Duodenal mucosa (tissue), 2 donors: ENCODE results near the gene SNRNP70.
"Not testable (repeated sequence)": the region's sequence is repeated elsewhere in the genome, so short reads cannot be mapped to it uniquely, and the experiment has no call there.

Source experiments
- H3K27ac ChIP-seq: one replicate; pipeline ENCODE4 v1.7.0; 2013; ENCODE audit warnings: low read depth, low read length
- H3K27me3 ChIP-seq, 2 donors: one replicate each; pipeline ENCODE4 v1.7.0; 2013; ENCODE audit warnings: low read length in 2 of 2, control low read depth in 1 of 2; ENCODE audit not compliant: insufficient read depth in 2 of 2, control insufficient read depth in 1 of 2
- H3K36me3 ChIP-seq, 2 donors: one replicate each; pipeline ENCODE4 v1.7.0; 2013; ENCODE audit warnings: low read length in 2 of 2, control low read depth in 1 of 2; ENCODE audit not compliant: insufficient read depth in 2 of 2, control insufficient read depth in 1 of 2
- H3K4me1 ChIP-seq, 2 donors: one replicate each; pipeline ENCODE4 v1.7.0; 2013; ENCODE audit warnings: low read length in 2 of 2, control low read depth in 1 of 2; ENCODE audit not compliant: insufficient read depth in 2 of 2, control insufficient read depth in 1 of 2
- H3K4me3 ChIP-seq, 2 donors: one replicate each; pipeline ENCODE4 v1.7.0; 2013; ENCODE audit warnings: low read length in 2 of 2, low read depth in 1 of 2
- H3K9ac ChIP-seq, 2 donors: one replicate each; pipeline ENCODE4 v1.7.0; 2013; ENCODE audit warnings: low read length in 2 of 2, low read depth in 1 of 2
- H3K9me3 ChIP-seq, 2 donors: one replicate each; pipeline ENCODE4 v1.7.0; 2013; ENCODE audit warnings: low read length in 2 of 2, control low read depth in 1 of 2; ENCODE audit not compliant: control insufficient read depth in 1 of 2

The SNRNP70 gene

GRCh38 chr19:49120868-49121267, 35.6 kb downstream of the SNRNP70 start:
- Histone ChIP-seq H3K9ac (no peak overlapping the region), H3K27me3 (peaks cover 0 to 6% of the 10 kb centered on the region in 2 donors), H3K4me3 (no peak overlapping the region), H3K4me1 (peaks cover 26 to 29% of the 10 kb centered on the region in 2 donors), H3K27ac (no peak overlapping the region), H3K9me3 (no peaks in the 10 kb centered on the region), H3K36me3 (no peaks in the 10 kb centered on the region)

- H3K9me3 ChIP-seq, H3K27ac ChIP-seq, H3K9ac ChIP-seq, H3K4me3 ChIP-seq, H3K36me3 ChIP-seq, H3K27me3 ChIP-seq: not testable (repeated sequence)
- peaks cover 21 to 26% of the 10 kb centered on the region in 2 donors for H3K4me1 ChIP-seq
Observed at GRCh38 chr19:49121841-49122240, 36.6 kb downstream of the SNRNP70 start.

GRCh38 chr19:49123285-49123684, 38.0 kb downstream of the SNRNP70 start:
- H3K27ac ChIP-seq, H3K27me3 ChIP-seq, H3K4me3 ChIP-seq, H3K36me3 ChIP-seq, H3K9ac ChIP-seq, H3K9me3 ChIP-seq: not testable (repeated sequence)
- H3K4me1 ChIP-seq, result peaks cover 13% of the 10 kb centered on the region in 2 donors

GRCh38 chr19:49125025-49125731, 39.9 kb downstream of the SNRNP70 start:
- Histone ChIP-seq H3K36me3 (no peaks in the 10 kb centered on the region), H3K27me3 (peaks cover 0 to 6% of the 10 kb centered on the region in 2 donors), H3K4me1 (peaks cover 13 to 18% of the 10 kb centered on the region in 2 donors), H3K9ac (peak overlapping the region in 1 of 2 donors; percentile 51), H3K4me3 (peak overlapping the region in 1 of 2 donors; percentile 45), H3K27ac (peak overlapping the region; percentile 58), H3K9me3 (no peaks in the 10 kb centered on the region)

- no peak overlapping the region for H3K9ac ChIP-seq
- H3K36me3 ChIP-seq, result no peaks in the 10 kb centered on the region
- no peak overlapping the region for H3K4me3 ChIP-seq
- H3K4me1 ChIP-seq, result peaks cover 8 to 15% of the 10 kb centered on the region in 2 donors
- no peaks in the 10 kb centered on the region for H3K9me3 ChIP-seq
- no peaks in the 10 kb centered on the region for H3K27me3 ChIP-seq
- no peak overlapping the region for H3K27ac ChIP-seq
Observed at GRCh38 chr19:49126575-49126974, 41.3 kb downstream of the SNRNP70 start.

GRCh38 chr19:49127225-49127624, 42.0 kb downstream of the SNRNP70 start:
- not testable (repeated sequence) for H3K27ac ChIP-seq, H3K9me3 ChIP-seq, H3K27me3 ChIP-seq, H3K36me3 ChIP-seq, H3K9ac ChIP-seq
- Histone ChIP-seq H3K4me1 (peaks cover 8 to 15% of the 10 kb centered on the region in 2 donors), H3K4me3 (peak overlapping the region; percentile 57 to 70)

GRCh38 chr19:49127674-49128544, 42.7 kb downstream of the SNRNP70 start:
- Histone ChIP-seq H3K27ac (peak overlapping the region; percentile 56), H3K36me3 (no peaks in the 10 kb centered on the region), H3K4me1 (peaks cover 8 to 15% of the 10 kb centered on the region in 2 donors), H3K9me3 (no peaks in the 10 kb centered on the region), H3K4me3 (peak overlapping the region; percentile 70 to 71), H3K9ac (peak overlapping the region; percentile 10 to 47), H3K27me3 (no peaks in the 10 kb centered on the region)

GRCh38 chr19:49128545-49129237, 43.4 kb downstream of the SNRNP70 start:
- no peak overlapping the region for H3K9ac ChIP-seq
- H3K27me3 ChIP-seq, result no peaks in the 10 kb centered on the region
- no peaks in the 10 kb centered on the region for H3K9me3 ChIP-seq
- no peaks in the 10 kb centered on the region for H3K36me3 ChIP-seq
- peak overlapping the region; percentile 70 to 71 for H3K4me3 ChIP-seq
- no peak overlapping the region for H3K27ac ChIP-seq
- H3K4me1 ChIP-seq, result peaks cover 8 to 19% of the 10 kb centered on the region in 2 donors

GRCh38 chr19:49129238-49129583, 44.0 kb downstream of the SNRNP70 start:
- H3K27ac ChIP-seq, result no peak overlapping the region
- H3K4me1 ChIP-seq, result peaks cover 8 to 24% of the 10 kb centered on the region in 2 donors
- no peaks in the 10 kb centered on the region for H3K36me3 ChIP-seq
- H3K27me3 ChIP-seq, result no peaks in the 10 kb centered on the region
- H3K9ac ChIP-seq, result no peak overlapping the region
- H3K9me3 ChIP-seq, result no peaks in the 10 kb centered on the region
- no peak overlapping the region for H3K4me3 ChIP-seq

- no peaks in the 10 kb centered on the region for H3K27me3 ChIP-seq
- no peak overlapping the region for H3K9ac ChIP-seq
- no peaks in the 10 kb centered on the region for H3K36me3 ChIP-seq
- no peak overlapping the region for H3K4me3 ChIP-seq
- H3K27ac ChIP-seq, result no peak overlapping the region
- peaks cover 4 to 26% of the 10 kb centered on the region in 2 donors for H3K4me1 ChIP-seq
- no peaks in the 10 kb centered on the region for H3K9me3 ChIP-seq
Observed at GRCh38 chr19:49130325-49130724, 45.1 kb downstream of the SNRNP70 start.
